GM13976 (cell line): ENCODE data around the gene MACO1.
A peak's percentile ranks its signal among the peaks of the same experiment; 100 is the strongest.
"Not testable (repeated sequence)": the region's sequence is repeated elsewhere in the genome, so short reads cannot be mapped to it uniquely, and the experiment has no call there.

Experiments used
- DNase-seq: peaks from one replicate; pipeline ENCODE4 v3.0.0; 2012; ENCODE audit warnings: low spot score
- in situ Hi-C: fragments of 300-500 bp; cut with MboI; formaldehyde crosslinking; loops from one replicate; pipeline ENCODE4 v1.12.0; 2022; ENCODE audit warnings: low sequenced_read_pairs, mixed read lengths, inconsistent platforms; ENCODE audit not compliant: unreplicated experiment
- TF ChIP-seq, protein P1 (sequence below): IDR thresholded peaks from 2 replicates; pipeline ENCODE4 v1.5.1; 2012; ENCODE audit warnings: borderline replicate concordance, mild to moderate bottlenecking; ENCODE audit not compliant: insufficient read depth; ENCODE audit errors: extremely low read depth, missing control alignments, control extremely low read depth

MACO1 gene, protein sequence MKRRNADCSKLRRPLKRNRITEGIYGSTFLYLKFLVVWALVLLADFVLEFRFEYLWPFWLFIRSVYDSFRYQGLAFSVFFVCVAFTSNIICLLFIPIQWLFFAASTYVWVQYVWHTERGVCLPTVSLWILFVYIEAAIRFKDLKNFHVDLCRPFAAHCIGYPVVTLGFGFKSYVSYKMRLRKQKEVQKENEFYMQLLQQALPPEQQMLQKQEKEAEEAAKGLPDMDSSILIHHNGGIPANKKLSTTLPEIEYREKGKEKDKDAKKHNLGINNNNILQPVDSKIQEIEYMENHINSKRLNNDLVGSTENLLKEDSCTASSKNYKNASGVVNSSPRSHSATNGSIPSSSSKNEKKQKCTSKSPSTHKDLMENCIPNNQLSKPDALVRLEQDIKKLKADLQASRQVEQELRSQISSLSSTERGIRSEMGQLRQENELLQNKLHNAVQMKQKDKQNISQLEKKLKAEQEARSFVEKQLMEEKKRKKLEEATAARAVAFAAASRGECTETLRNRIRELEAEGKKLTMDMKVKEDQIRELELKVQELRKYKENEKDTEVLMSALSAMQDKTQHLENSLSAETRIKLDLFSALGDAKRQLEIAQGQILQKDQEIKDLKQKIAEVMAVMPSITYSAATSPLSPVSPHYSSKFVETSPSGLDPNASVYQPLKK

DNA sequence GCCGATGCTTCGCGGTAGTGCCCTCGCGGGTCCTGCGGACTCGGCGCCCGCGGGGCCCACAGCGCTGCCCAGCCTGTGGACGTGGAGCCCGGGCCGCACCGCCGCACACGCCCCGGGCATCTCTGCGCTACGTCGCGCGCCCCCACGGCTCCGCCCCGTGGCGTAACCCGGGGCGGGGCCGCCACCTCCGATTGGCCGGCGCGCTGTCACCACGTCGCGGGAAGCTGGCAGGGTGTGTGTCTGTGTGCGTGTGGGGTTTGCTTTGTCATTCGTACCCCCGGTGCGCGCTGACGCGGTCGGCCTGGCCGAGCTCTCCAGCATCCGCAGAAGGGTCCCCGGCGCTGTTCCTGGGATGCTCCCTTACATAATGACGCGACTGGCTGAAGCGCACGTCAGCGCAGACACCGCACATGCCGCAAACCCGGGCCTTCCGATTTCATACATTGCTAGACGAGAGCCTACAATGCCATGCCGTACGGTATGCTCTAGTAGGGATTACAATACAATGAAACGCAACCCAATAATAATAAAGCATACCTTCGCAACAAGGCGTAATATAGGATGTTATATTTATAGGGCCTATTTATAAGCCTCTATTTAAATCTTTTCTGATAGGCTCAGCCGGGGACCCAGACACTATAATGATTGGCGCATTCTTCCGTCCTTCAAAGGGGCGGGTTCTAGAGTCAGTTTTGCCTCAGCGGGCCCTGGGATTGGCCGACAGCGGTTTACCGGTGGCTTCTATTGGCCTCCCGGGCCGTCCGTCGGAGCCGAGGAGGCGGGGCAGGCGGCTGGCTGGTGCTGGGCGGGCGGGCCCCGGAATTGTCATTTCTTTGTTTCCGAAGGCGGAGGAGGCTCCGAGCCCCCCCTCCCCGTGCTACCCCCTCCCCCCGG is at the start of gene MACO1:
MACO1 (plus strand) TSS at position 825 of the 894 bp plus-strand sequence. CDS start 202 bp downstream, outside the sequence.
- TF ChIP-seq, protein P1, sequence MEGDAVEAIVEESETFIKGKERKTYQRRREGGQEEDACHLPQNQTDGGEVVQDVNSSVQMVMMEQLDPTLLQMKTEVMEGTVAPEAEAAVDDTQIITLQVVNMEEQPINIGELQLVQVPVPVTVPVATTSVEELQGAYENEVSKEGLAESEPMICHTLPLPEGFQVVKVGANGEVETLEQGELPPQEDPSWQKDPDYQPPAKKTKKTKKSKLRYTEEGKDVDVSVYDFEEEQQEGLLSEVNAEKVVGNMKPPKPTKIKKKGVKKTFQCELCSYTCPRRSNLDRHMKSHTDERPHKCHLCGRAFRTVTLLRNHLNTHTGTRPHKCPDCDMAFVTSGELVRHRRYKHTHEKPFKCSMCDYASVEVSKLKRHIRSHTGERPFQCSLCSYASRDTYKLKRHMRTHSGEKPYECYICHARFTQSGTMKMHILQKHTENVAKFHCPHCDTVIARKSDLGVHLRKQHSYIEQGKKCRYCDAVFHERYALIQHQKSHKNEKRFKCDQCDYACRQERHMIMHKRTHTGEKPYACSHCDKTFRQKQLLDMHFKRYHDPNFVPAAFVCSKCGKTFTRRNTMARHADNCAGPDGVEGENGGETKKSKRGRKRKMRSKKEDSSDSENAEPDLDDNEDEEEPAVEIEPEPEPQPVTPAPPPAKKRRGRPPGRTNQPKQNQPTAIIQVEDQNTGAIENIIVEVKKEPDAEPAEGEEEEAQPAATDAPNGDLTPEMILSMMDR, result no peak
- in situ Hi-C loops, result no loop called here
- peak; percentile 97 for DNase-seq

- DNase-seq, in situ Hi-C loops: not testable (repeated sequence)
These were observed 48.2 kb upstream of the MACO1 start for GRCh38 chr1:25382543-25382942.

DNA sequence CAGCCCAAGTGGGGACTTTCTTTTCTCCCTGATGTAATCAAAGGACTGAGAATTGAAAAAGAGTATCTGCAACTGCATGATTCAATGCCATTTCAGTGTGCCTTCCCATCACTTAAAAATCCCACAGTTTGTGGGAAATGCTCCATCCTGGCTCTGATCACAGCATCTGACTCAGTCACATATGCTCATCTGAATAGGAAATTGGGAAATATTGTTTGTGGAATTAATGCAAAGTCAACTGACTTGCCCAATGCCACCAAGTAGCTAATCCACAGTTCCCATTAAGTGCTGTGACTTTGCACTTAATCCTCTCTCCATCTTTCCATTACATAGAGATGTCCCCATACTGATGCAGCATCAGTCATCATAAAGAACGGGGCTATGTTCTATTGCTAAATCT is 47.6 kb upstream of the MACO1 start:
- DNase-seq, in situ Hi-C loops: not testable (repeated sequence)

- in situ Hi-C loops, DNase-seq: not testable (repeated sequence)
These were observed 46.8 kb upstream of the MACO1 start for GRCh38 chr1:25383875-25384274.

GRCh38 chr1:25387096-25387495 is 43.6 kb upstream of the MACO1 start:
- in situ Hi-C loops, DNase-seq: not testable (repeated sequence)

DNA sequence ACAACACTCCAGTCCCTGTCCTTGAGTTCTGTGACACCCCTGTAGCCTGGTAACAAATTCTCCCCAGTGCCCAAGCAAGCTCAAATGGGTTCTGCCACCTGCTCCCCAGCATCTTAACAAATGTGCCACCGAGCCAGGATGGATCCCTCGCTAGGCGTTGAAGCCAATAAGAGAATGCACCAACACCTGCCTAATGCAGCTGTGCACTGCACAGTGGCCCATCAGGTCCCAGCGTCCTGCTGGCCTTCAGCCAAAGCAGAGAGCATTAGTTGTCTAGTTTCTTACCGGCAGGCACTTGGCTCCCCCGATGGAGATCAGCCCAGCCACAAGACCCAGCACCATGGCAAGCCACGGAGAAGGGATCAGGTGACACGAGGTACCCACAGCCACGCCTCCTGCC is 42.0 kb upstream of the MACO1 start:
- in situ Hi-C loops, DNase-seq: not testable (repeated sequence)

DNA sequence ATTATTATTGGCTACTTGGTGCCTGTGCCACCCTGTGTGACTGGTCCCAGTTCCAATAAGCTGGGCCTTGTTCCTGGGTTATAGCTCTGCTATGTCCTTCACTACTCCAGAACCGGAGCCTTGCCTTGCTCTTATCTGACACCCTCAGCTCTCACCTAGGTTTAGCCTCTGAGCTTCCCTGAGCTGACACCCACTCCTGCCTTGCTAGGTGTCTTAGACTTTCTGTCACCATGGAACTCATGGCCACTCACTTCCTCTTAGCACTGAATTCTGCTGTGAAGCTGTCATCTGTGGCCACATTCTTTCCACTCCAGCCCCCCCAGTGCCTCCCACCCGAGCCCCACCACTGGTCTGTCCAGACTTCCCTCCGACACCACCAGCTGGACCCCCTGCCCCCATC is 41.0 kb upstream of the MACO1 start:
- DNase-seq, result peak; percentile 28
- in situ Hi-C loops, result not testable (repeated sequence)

- in situ Hi-C loops, result no loop called here
- TF ChIP-seq, protein P1, result no peak
- DNase-seq, result no peak
These were observed 37.9 kb upstream of the MACO1 start for GRCh38 chr1:25392841-25393240.

DNA sequence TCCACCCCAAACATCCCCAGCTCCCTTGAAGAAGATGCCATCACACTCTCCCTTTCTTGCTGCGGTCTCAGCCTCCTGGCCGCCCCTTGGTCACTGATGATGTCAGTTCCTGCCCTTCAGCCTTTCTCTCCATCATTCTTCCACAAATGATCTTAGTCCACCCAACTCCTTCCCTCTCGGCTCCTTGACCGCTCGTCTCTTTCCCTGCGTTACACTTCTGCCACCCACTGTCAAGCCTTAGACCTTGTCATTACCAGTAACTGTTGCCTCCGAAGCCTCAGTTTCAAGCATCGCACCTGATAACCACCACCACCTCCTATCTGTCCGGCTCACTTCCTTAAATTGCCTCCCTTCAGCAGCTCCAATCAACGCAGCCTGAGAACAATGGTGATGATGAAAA is 33.1 kb upstream of the MACO1 start:
- in situ Hi-C loops, DNase-seq: not testable (repeated sequence)

DNA sequence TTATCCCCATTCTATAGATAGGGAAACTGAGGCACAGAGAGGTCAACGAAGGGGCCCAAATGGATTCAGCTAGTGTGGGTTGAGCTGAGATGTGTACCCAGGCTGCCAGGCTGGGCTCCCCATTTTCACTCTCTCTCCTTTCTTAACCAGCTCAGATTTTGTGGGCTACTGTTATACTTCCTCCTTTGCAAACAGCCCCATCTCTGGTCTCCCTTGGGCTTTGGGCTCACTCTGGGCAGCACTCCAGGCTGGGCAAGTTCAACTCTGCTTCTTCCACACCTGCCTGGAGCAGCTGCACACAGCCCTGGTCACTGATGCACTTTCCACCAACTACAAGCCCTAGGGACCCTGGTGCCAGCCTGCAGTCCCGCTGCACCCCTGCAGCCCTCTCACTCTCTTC is 32.6 kb upstream of the MACO1 start:
- in situ Hi-C loops, result not testable (repeated sequence)

DNA sequence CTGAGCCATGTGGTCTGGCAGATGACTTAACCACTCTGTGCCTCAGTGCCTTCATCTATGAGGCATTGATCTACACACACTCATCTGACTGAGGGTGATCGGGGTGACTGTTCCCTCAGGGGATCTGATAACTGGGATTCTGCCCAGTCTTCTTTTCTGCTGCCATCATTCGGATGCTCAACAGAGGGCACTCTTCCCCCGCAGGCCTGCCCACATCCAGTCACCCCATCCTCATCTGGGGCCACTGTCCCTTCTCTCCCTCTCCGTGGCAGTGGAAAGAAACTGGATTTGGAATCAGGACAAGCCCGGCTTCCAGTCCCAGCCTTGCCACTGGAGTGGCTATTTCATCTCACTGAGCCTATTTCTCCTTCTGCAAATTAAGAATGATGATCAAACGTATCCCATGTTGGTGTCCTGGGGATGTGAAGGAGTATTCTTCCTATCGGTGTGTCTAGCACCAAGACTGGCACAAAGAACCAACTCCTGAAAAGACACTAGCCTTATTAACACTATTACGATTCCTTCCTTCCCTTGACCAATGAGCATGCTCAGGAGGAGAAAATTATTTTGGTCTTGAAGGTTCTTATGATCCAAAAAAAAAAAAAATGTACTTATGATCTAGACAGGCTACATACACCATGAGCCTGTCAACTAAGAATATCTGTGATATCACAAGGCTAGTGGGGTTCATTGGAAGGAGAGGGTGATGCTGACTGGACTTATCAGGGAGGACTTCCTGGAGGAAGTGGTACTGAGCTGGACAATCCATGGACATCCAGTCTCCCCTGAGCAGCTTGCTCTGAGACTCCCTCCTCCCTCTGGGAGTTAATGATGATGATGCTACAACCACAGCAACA is 27.5 kb upstream of the MACO1 start:
- DNase-seq, result not testable (repeated sequence)
- in situ Hi-C loops, result loop anchor here (10.0 to 25.0 kb wide), 2 partner anchors 122 to 409 kb away; partner anchors contain the start of genes MTFR1L and SELENON

More for the DNA sequence above, 32.6 kb upstream of the MACO1 start:
- DNase-seq, result not testable (repeated sequence)

DNA sequence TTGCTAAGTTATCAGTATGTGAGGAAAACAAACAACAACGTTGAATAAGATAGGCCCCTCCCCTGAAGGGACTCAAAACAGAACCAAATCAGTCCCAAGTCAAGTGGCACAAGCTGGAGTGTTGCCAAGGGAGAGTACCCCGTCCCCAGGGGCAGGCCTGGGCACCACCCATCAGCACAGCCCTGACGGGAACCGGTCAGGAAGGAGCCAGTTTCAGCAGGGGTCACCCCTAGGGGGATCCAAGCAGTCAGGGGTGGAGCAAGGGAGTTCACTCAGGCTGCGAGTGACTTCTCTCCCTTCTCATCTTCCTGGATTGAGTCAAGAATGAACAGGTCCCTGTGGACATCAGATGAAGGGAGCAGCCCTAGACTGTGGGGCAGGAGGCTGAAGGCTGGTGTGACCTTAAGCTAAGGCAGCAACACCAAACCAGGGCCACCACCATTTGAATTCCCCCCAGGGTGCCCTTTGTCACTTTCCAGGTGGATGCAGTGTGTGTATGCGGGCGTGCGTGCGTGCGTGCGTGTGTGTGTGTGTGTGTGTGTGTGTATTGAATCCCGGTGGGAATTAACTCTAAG is 24.9 kb upstream of the MACO1 start:
- in situ Hi-C loops, result loop anchor here (10.0 to 25.0 kb wide), 2 partner anchors 119 to 406 kb away; partner anchors contain the start of genes MTFR1L and SELENON

DNA sequence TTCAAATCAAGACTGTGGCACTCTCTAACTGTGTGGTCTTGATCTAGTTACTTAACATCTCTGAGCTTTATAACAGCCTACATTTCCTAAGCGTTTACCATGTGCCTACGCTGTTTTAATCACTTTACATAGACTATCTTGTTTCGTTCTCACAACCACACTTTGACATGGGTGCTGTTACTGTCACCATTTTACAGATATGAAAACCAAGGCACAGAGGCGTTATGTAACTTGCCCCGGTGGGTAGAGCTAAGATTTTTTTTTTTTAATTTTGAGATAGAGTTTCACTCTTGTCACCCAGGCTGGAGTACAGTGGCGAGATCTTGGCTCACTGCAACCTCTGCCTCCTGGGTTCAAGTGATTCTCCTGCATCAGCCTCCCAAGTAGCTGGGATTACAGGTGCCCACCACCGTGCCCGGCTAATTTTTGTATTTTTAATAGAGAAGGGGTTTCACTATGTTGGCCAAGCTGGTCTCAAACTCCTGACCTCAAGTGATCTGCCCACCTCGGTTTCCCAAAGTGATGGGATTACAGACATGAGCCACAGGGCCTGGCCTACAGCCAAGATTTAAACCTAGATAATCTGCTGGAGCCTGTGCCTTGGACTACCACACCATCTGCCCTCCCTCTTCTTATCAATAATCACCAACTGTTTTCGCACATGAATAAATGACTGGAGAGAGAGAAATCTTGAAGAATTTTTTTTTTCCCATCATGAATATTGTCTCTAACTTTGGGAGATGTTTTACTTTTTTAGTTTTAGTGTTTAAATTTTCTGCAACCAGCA is 20.9 kb upstream of the MACO1 start:
- in situ Hi-C loops, result loop anchor here (10.0 to 25.0 kb wide), 2 partner anchors 115 to 402 kb away; partner anchors contain the start of genes MTFR1L and SELENON
- DNase-seq, result not testable (repeated sequence)

More for the DNA sequence above, 24.9 kb upstream of the MACO1 start:
- not testable (repeated sequence) for DNase-seq
